T-cell (primary cell): ENCODE results near the gene KIF11. TPM values are rescaled to one million over a fixed set of nuclear protein-coding genes. Genes with fewer than 3 reads are reported as not detected.
A peak's percentile ranks its signal among the peaks of the same experiment; 100 is the strongest.
"Not testable (repeated sequence)": the region's sequence is repeated elsewhere in the genome, so short reads cannot be mapped to it uniquely, and the experiment has no call there.

Experiments
- ATAC-seq, 4 experiments: fragments of 200-7000 bp in 3 of 4; fragments of 150-1000 bp in 1 of 4; cut with Tn5 transposase; replicated peaks in 1 of 4; 1 replicate in 3 of 4; 2 replicates in 1 of 4; pipeline ENCODE4 v1.10.0; 2021; ENCODE audit warnings: moderate library complexity in 3 of 4, mild to moderate bottlenecking in 2 of 4, moderate number of reproducible peaks in 1 of 4
- CTCF ChIA-PET, 2 donors: fragments of 300-600 bp; sonication (Branson Sonifier 250); formaldehyde crosslinking; loops; one replicate each; lab custom pipeline; 2022; ENCODE audit warnings: antibody characterized with exemption in 2 of 2; lab: Charles Lee
- POLR2A ChIA-PET, 2 donors: fragments of 300-600 bp; sonication (Branson Sonifier 250); formaldehyde crosslinking; loops; one replicate each; lab custom pipeline; 2022; ENCODE audit warnings: antibody characterized with exemption in 2 of 2; lab: Charles Lee
- DNase-seq, 35 experiments: peaks; one replicate each; pipeline versions ENCODE4 v3.0.0 to v3.0.0-alpha.2; 2013 to 2023
- H3K27ac ChIP-seq: one replicate; pipeline ENCODE4 v1.5.1; 2013; ENCODE audit warnings: low read length
- H3K27me3 ChIP-seq, 2 experiments: replicated peaks in 1 of 2; 1 replicate in 1 of 2; 2 replicates in 1 of 2; pipeline versions ENCODE4 v1.6.1 to v1.7.0; 2013; ENCODE audit warnings: low read length in 1 of 2, mixed read lengths in 1 of 2; ENCODE audit not compliant: control insufficient read depth in 2 of 2, insufficient read depth in 2 of 2; ENCODE audit errors: extremely low read depth in 1 of 2
- H3K36me3 ChIP-seq, 2 donors: 1 replicate in 1 of 2; 2 replicates in 1 of 2; pipeline versions ENCODE4 v1.6.1 to v1.7.0; 2013; ENCODE audit warnings: low read length in 1 of 2; ENCODE audit not compliant: control insufficient read depth in 2 of 2, insufficient read depth in 1 of 2; ENCODE audit errors: extremely low read depth in 1 of 2
- H3K4me1 ChIP-seq, 2 experiments: 1 replicate in 1 of 2; 2 replicates in 1 of 2; pipeline versions ENCODE4 v1.6.1 to v1.7.0; 2013; ENCODE audit warnings: low read length in 2 of 2, mixed read lengths in 1 of 2; ENCODE audit not compliant: insufficient read depth in 2 of 2, control insufficient read depth in 1 of 2; ENCODE audit errors: extremely low read depth in 1 of 2
- H3K4me3 ChIP-seq, 2 donors: 1 replicate in 1 of 2; 2 replicates in 1 of 2; pipeline versions ENCODE4 v1.5.1 to v1.7.0; 2013; ENCODE audit warnings: mild to moderate bottlenecking in 2 of 2, low read length in 1 of 2, moderate library complexity in 1 of 2; ENCODE audit not compliant: control insufficient read depth in 1 of 2; ENCODE audit errors: extremely low read depth in 1 of 2
- H3K9me3 ChIP-seq: 2 replicates; pipeline ENCODE4 v1.7.0; 2013
- H3K27ac Mint-ChIP-seq, 2 donors: one replicate each; pipeline ENCODE4 v1.8.0; 2020 to 2021; ENCODE audit warnings: mild to moderate bottlenecking in 2 of 2, mixed read lengths in 2 of 2
- H3K27me3 Mint-ChIP-seq, 2 donors: one replicate each; pipeline ENCODE4 v1.8.0; 2021 to 2022; ENCODE audit warnings: mixed read lengths in 2 of 2
- H3K36me3 Mint-ChIP-seq: one replicate; pipeline ENCODE4 v1.8.0; 2021; ENCODE audit warnings: mixed read lengths
- H3K4me1 Mint-ChIP-seq, 3 donors: one replicate each; pipeline ENCODE4 v1.8.0; 2020 to 2022; ENCODE audit warnings: mixed read lengths in 3 of 3, mild to moderate bottlenecking in 1 of 3
- H3K4me3 Mint-ChIP-seq, 3 donors: one replicate each; pipeline ENCODE4 v1.8.0; 2020 to 2022; ENCODE audit warnings: mild to moderate bottlenecking in 3 of 3, mixed read lengths in 3 of 3, moderate library complexity in 3 of 3
- H3K9me3 Mint-ChIP-seq, 3 donors: one replicate each; pipeline ENCODE4 v1.8.0; 2020 to 2022; ENCODE audit warnings: mixed read lengths in 3 of 3
- WGBS: methylation state at CpG from one replicate; pipeline ENCODE4 v1.1.5; 2013; ENCODE audit warnings: missing lambda C conversion rate; ENCODE audit not compliant: insufficient coverage; 5-methylcytosine and 5-hydroxymethylcytosine counted together
- total RNA-seq, 35 experiments: library from RNA in 6 of 35; stranded (reverse) in 6 of 35; fragments of 120-200 nt in 1 of 35; gene quantifications; one replicate each; pipeline versions ENCODE4 v1.2.1 to v1.2.4 and lab custom pipeline; 2013 to 2026

KIF11 gene
- total RNA-seq, 5 donors from 2014 or later (not counting 1 experiment from before 2014, with no cell fraction given): 1.2 to 2.0 (median 1.6) TPM

DNA sequence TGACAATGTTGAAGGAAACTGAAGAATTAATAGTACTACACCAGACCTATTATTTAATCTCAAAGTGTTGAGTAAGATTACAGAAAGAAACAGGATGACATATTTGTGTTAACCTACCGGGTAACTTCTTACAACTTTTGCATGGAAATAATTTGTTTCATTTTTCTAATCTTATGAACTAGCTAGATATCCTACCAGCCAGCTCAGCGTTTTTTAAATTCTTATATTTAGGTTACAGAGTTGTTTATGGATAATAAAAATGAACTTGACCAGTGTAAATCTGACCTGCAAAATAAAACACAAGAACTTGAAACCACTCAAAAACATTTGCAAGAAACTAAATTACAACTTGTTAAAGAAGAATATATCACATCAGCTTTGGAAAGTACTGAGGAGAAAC is 37.0 kb downstream of the KIF11 start:
- no peaks in the 10 kb centered on the region for H3K27me3 ChIP-seq
- Mint-ChIP-seq H3K4me3 (no peak overlapping the region), H3K27me3 (no peaks in the 10 kb centered on the region), H3K4me1 (no peaks in the 10 kb centered on the region), H3K36me3 (peaks cover 13% of the 10 kb centered on the region), H3K27ac (no peak overlapping the region), H3K9me3 (peaks cover 0 to 6% (median 2%) of the 10 kb centered on the region in 3 donors)
- no peaks in the 10 kb centered on the region for H3K9me3 ChIP-seq
- POLR2A ChIA-PET: interaction anchor here in 1 of 2 donors (0.7 kb wide), 1 partner anchor 90 kb away, joined by 6 read pairs; no protein-coding TSS in a partner anchor
- H3K36me3 ChIP-seq: no peaks in the 10 kb centered on the region
- no peak overlapping the region for H3K27ac ChIP-seq
- H3K4me1 ChIP-seq: no peaks in the 10 kb centered on the region
- ATAC-seq (no peak), DNase-seq (no peak)
- CTCF ChIA-PET: interaction anchor here in 1 of 2 donors (0.6 kb wide), 1 partner anchor 14 kb away, joined by 3 read pairs; no protein-coding TSS in a partner anchor
- H3K4me3 ChIP-seq: no peak overlapping the region
- no CpG with 5 or more reads among the region's 2 CpGs for WGBS

DNA sequence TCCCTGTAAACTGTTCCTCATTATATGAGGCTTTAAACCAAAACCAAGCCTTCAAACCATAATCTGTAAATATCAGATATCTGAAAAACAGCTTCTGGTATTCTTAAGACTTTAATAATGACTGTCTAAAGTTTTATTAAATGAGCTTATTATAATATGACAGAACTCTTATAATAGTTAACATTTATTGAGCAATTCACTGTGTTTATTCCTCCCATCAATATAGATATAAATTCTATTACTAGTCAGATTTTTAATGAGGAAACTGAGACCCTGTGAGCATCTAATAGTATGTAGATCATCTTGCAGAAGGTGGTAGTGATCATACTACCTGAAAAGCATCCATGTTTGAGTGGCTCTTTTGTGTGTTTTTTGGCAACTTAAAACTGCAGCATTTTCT is 45.1 kb downstream of the KIF11 start:
- H3K9me3 ChIP-seq: no peaks in the 10 kb centered on the region
- ChIA-PET POLR2A (no interaction called here), CTCF (no interaction called here)
- no peak overlapping the region for H3K27ac ChIP-seq
- no peak for DNase-seq
- H3K27me3 ChIP-seq: no peaks in the 10 kb centered on the region
- no peak overlapping the region for H3K4me3 ChIP-seq
- no peaks in the 10 kb centered on the region for H3K36me3 ChIP-seq
- ATAC-seq: no peak
- no peaks in the 10 kb centered on the region for H3K9me3 Mint-ChIP-seq
- no peak overlapping the region for H3K4me3 Mint-ChIP-seq
- H3K27ac Mint-ChIP-seq: no peak overlapping the region
- no peaks in the 10 kb centered on the region for H3K27me3 Mint-ChIP-seq
- no peaks in the 10 kb centered on the region for H3K4me1 ChIP-seq
- H3K4me1 Mint-ChIP-seq: no peaks in the 10 kb centered on the region
- H3K36me3 Mint-ChIP-seq: peaks cover 3% of the 10 kb centered on the region

DNA sequence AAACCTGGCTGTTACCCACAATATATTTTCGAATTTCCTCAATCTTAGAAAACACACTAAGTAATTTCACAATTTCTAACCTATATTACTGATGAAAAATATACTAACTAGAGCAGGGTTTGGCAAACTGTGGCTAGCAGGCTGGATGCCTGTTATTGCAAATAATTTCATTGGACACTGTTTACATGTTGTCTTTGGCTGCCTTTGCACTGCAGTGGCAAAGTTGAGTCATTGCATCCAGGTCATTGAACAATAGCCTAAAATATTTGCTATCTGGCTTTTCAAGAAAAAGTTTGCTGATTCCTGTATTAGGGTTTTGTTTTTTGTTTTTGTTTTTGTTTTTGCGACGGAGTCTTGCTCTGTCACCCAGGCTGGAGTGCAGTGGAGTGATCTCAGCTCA is 47.2 kb downstream of the KIF11 start:
- Mint-ChIP-seq H3K27ac (no peak overlapping the region), H3K4me3 (no peak overlapping the region), H3K9me3 (no peaks in the 10 kb centered on the region), H3K36me3 (no peaks in the 10 kb centered on the region), H3K27me3 (no peaks in the 10 kb centered on the region), H3K4me1 (peaks cover 0 to 4% (median 0%) of the 10 kb centered on the region in 3 donors)
- H3K4me3 ChIP-seq: no peak overlapping the region
- H3K27ac ChIP-seq: no peak overlapping the region
- 100% methylated on average over 1 of the region's 3 CpGs for WGBS
- no peaks in the 10 kb centered on the region for H3K27me3 ChIP-seq
- H3K36me3 ChIP-seq: no peaks in the 10 kb centered on the region
- peak in 1 of 35 experiments; percentile 3 for DNase-seq
- no peaks in the 10 kb centered on the region for H3K9me3 ChIP-seq
- no peak for ATAC-seq
- ChIA-PET CTCF (no interaction called here), POLR2A (no interaction called here)
- H3K4me1 ChIP-seq: peaks cover 0 to 3% of the 10 kb centered on the region in 2 experiments

DNA sequence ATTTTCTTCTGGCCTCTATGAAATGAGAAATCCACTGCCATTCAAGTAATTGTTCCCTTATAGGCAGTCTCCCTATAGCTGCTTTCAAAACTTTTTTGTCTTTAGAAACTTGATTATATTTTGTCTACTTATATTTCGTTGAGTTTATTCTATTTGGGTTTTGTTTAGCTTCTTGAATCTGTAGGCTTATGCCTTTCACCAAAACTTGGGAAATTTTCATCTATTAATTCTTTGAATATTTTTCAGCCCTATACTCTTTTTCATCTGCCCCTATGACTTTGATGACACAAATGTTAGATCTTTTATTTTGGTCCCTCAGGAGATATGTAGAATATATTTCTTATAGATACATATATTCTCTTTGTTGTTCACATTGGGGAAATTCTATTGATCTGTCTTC is 48.6 kb downstream of the KIF11 start:
- POLR2A ChIA-PET: no interaction called here
- Histone ChIP-seq H3K4me1 (peaks cover 0 to 3% of the 10 kb centered on the region in 2 experiments), H3K36me3 (no peaks in the 10 kb centered on the region), H3K27me3 (no peaks in the 10 kb centered on the region), H3K4me3 (no peak overlapping the region), H3K9me3 (no peaks in the 10 kb centered on the region), H3K27ac (no peak overlapping the region)
- no peaks in the 10 kb centered on the region for H3K27me3 Mint-ChIP-seq
- peaks cover 0 to 4% (median 0%) of the 10 kb centered on the region in 3 donors for H3K4me1 Mint-ChIP-seq
- CTCF ChIA-PET: no interaction called here
- H3K27ac Mint-ChIP-seq: no peak overlapping the region
- no peak for DNase-seq
- WGBS: no CpG with 5 or more reads among the region's 1 CpG
- ATAC-seq: no peak
- no peaks in the 10 kb centered on the region for H3K36me3 Mint-ChIP-seq
- H3K9me3 Mint-ChIP-seq: no peaks in the 10 kb centered on the region
- no peak overlapping the region for H3K4me3 Mint-ChIP-seq

DNA sequence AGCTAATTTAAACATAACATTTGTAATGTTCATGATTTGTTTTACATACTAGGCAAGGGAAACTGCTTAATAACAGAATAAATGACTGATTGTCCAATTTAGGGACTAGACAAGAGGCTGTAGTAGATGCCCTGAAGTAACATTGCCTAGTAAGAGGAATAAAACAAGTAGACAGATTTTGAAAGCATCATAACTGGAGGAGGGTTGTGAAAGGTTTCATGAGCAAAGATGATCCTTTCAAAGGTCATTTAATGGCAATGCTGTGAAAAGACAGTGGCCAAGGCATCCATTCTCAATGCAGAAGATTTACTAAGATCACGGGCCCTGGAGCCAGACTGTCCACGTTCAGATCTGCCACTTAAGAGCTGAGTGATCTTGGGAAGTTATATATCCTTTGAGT is 52.0 kb downstream of the KIF11 start:
- no peak overlapping the region for H3K27ac ChIP-seq
- peaks cover 0 to 3% of the 10 kb centered on the region in 2 experiments for H3K4me1 ChIP-seq
- no peak for ATAC-seq
- WGBS: no CpG with 5 or more reads among the region's 2 CpGs
- no peaks in the 10 kb centered on the region for H3K9me3 ChIP-seq
- Mint-ChIP-seq H3K27me3 (no peaks in the 10 kb centered on the region), H3K9me3 (no peaks in the 10 kb centered on the region), H3K27ac (no peak overlapping the region), H3K4me3 (no peak overlapping the region), H3K36me3 (peaks cover 4% of the 10 kb centered on the region), H3K4me1 (peaks cover 0 to 4% (median 0%) of the 10 kb centered on the region in 3 donors)
- DNase-seq: no peak
- H3K36me3 ChIP-seq: no peaks in the 10 kb centered on the region
- H3K27me3 ChIP-seq: no peaks in the 10 kb centered on the region
- ChIA-PET CTCF (interaction anchor here in 1 of 2 donors (1.0 kb wide), 1 partner anchor 42 kb away, joined by 3 read pairs; no protein-coding TSS in a partner anchor), POLR2A (interaction anchor here in 1 of 2 donors (0.5 kb wide), 1 partner anchor 25 kb away, joined by 3 read pairs; no protein-coding TSS in a partner anchor)
- no peak overlapping the region for H3K4me3 ChIP-seq

DNA sequence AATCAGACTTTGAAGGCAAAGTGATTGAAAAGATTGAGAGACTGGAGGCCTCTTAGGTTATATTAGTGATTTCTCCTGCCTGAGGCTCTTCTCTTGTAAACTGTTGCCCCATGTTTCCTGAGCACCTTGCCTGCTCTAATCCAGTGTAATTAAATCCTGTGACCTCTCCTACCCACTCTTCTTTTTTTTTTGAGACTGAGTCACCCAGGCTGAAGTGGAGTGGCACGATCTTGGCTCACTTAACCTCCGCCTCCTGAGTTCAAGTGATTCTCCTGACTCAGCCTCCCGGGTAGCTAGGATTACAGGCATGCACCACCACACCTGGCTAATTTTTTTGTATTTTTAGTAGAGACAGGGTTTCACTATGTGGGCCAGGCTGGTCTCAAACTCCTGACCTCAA is 57.9 kb downstream of the KIF11 start:
- H3K27ac Mint-ChIP-seq, H3K27me3 Mint-ChIP-seq, H3K27me3 ChIP-seq, DNase-seq, H3K9me3 Mint-ChIP-seq, H3K4me1 Mint-ChIP-seq, H3K4me3 ChIP-seq, H3K36me3 ChIP-seq, H3K9me3 ChIP-seq, ATAC-seq, H3K27ac ChIP-seq, H3K4me3 Mint-ChIP-seq, H3K4me1 ChIP-seq, CTCF ChIA-PET, POLR2A ChIA-PET: not testable (repeated sequence)
- WGBS: no CpG with 5 or more reads among the region's 3 CpGs
- peaks cover 16% of the 10 kb centered on the region for H3K36me3 Mint-ChIP-seq

DNA sequence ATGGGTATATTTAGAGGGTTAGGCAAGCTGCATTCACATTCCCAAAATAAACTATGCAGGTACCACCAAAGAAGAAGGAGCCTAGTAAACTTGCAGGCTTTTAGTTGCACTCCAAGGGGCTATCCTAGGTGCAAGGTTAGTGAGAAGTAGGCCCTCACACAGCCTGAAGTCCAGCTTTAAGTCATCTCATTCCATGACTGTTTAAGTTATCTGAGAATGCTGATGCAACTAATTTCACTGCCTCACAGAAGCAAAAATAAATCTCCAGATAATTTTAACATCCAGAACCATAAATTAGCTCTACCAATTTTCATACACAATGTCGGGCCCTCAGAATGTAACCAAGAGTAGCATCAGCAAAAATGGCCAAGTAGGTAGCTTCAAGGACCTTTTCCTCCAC is 62.5 kb downstream of the KIF11 start:
- no peak overlapping the region for H3K27ac Mint-ChIP-seq
- no peak for ATAC-seq
- Histone ChIP-seq H3K36me3 (peaks cover 0 to 3% of the 10 kb centered on the region in 2 donors), H3K4me3 (no peak overlapping the region), H3K27ac (no peak overlapping the region), H3K27me3 (no peaks in the 10 kb centered on the region), H3K4me1 (no peaks in the 10 kb centered on the region), H3K9me3 (no peaks in the 10 kb centered on the region)
- POLR2A ChIA-PET: no interaction called here
- H3K9me3 Mint-ChIP-seq: no peaks in the 10 kb centered on the region
- 100% methylated on average over 1 of the region's 1 CpG for WGBS
- CTCF ChIA-PET: no interaction called here
- no peak overlapping the region for H3K4me3 Mint-ChIP-seq
- H3K36me3 Mint-ChIP-seq: peaks cover 12% of the 10 kb centered on the region
- DNase-seq: no peak
- H3K4me1 Mint-ChIP-seq: no peaks in the 10 kb centered on the region
- no peaks in the 10 kb centered on the region for H3K27me3 Mint-ChIP-seq
